GM12872 (cell line): ENCODE measurements around the gene GAS2L2.

ENCODE experiments used
- CTCF ChIP-seq: IDR thresholded peaks from 3 replicates; pipeline ENCODE4 v1.5.1; 2011; ENCODE audit warnings: low read depth, mild to moderate bottlenecking, low read length, moderate library complexity; ENCODE audit not compliant: insufficient read depth

Gene GAS2L2

GRCh38 chr17:35695613-35696012 lies 57.4 kb downstream of the GAS2L2 start:
- no peak for TF ChIP-seq CTCF

GRCh38 chr17:35694906-35695305 lies 58.1 kb downstream of the GAS2L2 start:
- no peak for TF ChIP-seq CTCF
